Heart right ventricle (tissue), 16 donors: ENCODE results near the gene SIGLEC10. TPM values are rescaled to one million over a fixed set of nuclear protein-coding genes. Genes with fewer than 3 reads are reported as not detected.

Source experiments
- ATAC-seq, 8 donors: fragments of 200-7000 bp; cut with Tn5 transposase; one replicate each; pipeline ENCODE4 v1.9.1; 2020; ENCODE audit warnings: mild to moderate bottlenecking in 8 of 8, moderate library complexity in 8 of 8, moderate number of reproducible peaks in 1 of 8
- DNase-seq, 2 donors: peaks; one replicate each; pipeline ENCODE4 v3.0.0-alpha.2; 2020
- H3K27ac ChIP-seq, 10 donors: fragments of 200-600 bp; sonication (generic) in 2 of 10; one replicate each; pipeline versions ENCODE4 v1.5.0 to v1.8.0; 2020 to 2022; ENCODE audit warnings: mild to moderate bottlenecking in 3 of 10
- H3K27me3 ChIP-seq, 7 donors: fragments of 200-600 bp; one replicate each; pipeline ENCODE4 v1.8.0; 2021 to 2022; ENCODE audit warnings: mild to moderate bottlenecking in 2 of 7
- H3K36me3 ChIP-seq, 9 donors: fragments of 200-600 bp; sonication (generic) in 1 of 9; one replicate each; pipeline versions ENCODE4 v1.5.0 to v1.8.0; 2020 to 2022; ENCODE audit warnings: mild to moderate bottlenecking in 2 of 9
- H3K4me1 ChIP-seq, 9 donors: fragments of 200-600 bp; sonication (generic) in 1 of 9; one replicate each; pipeline versions ENCODE4 v1.5.0 to v1.8.0; 2020 to 2022; ENCODE audit warnings: mild to moderate bottlenecking in 4 of 9
- H3K4me3 ChIP-seq, 10 donors: fragments of 200-600 bp; sonication (generic) in 2 of 10; one replicate each; pipeline versions ENCODE4 v1.5.0 to v1.8.0; 2020 to 2022; ENCODE audit warnings: mild to moderate bottlenecking in 7 of 10, moderate library complexity in 2 of 10
- H3K9me3 ChIP-seq, 11 donors: fragments of 200-600 bp in 10 of 11; sonication (generic) in 2 of 11; one replicate each; pipeline versions ENCODE4 v1.5.0 to v1.8.0; 2013 to 2022; ENCODE audit warnings: mild to moderate bottlenecking in 2 of 11, control low read depth in 1 of 11, moderate library complexity in 1 of 11
- CTCF ChIP-seq, 9 donors: fragments of 200-600 bp; sonication (generic) in 2 of 9; IDR thresholded peaks; one replicate each; pipeline versions ENCODE4 v1.5.0 to v1.8.0; 2021 to 2022; ENCODE audit warnings: antibody characterized with exemption in 9 of 9, mild to moderate bottlenecking in 5 of 9, moderate library complexity in 1 of 9
- WGBS, 2 donors: extraction: QIAGEN DNeasy Blood & Tissue Kit; methylation state at CpG; one replicate each; pipeline ENCODE4 v1.1.7; 2013; ENCODE audit warnings: inconsistent platforms in 1 of 2; 5-methylcytosine and 5-hydroxymethylcytosine counted together
- intact Hi-C, 10 donors: fragments of 100-400 bp; cut with DNase I; formaldehyde crosslinking; loops; one replicate each; pipeline versions ENCODE4 v1.11.1 to v1.14.2; 2022
- polyA plus RNA-seq, 2 donors: library from polyadenylated mRNA; stranded (reverse); fragments of 200-250 nt; gene quantifications; one replicate each; pipeline ENCODE4 v1.2.3, GENCODE V29; 2013
- total RNA-seq, 10 donors: library from RNA; stranded (reverse); fragmentation: NEBNext Ultra II Directional in 3 of 10; extraction: Animal tissue kit (Norgen Biotek cat#: 25700) in 3 of 10; gene quantifications; one replicate each; pipeline versions ENCODE4 v1.2.1 to v1.2.4, GENCODE V29; 2021 to 2023
- donor health status: Arrhythmogenic right ventricular cardiomyopathy.
- donor health status: ischemic (EF 13 %, LVEDD 7.1; RV severe dilation, severe dysfunction).
- donor health status: healthy with polysubstance abuse.
- donor health status: DM: no; HTN: yes; CAD: no.
- donor health status: DM: no; HTN: no; CAD: no.
- donor health status: ischemic (EF 25% LVEDD 6.9; RV normal size, moderate dysfunction).
- donor health status: ischemic (EF 25% LVEDD 5.7; RV mildly dilated, moderate dysfunction).
- donor health status: healthy.
- donor health status: DM: yes; HTN: yes; CAD: no.
- donor health status: Ischemic cardiomyopathy.
- donor health status: ischemic (EF 35%, LVEDD 5.7; RV mildly dilated, moderate dysfunction).
- donor health status: nonischemic (EF 11% LVEDD 7.7; RV severe dilation, severe dysfunction).
- donor health status: DM: yes; HTN: yes; CAD: no.
- donor health status: PGD.
- donor health status: ischemic (EF 29% LVEDD 5.4; RV normal size, mild dysfunction).
- donor health status: nonischemic (EF 23%, LVEDD 6.1; RV moderate dilation, normal function).

SIGLEC10 gene
- total and polyA plus RNA-seq, 12 donors = 0.17 to 4.2 (median 0.82) TPM

GRCh38 chr19:51377422-51377821, 40.0 kb downstream of the SIGLEC10 start:
- ATAC-seq (no peak), DNase-seq (no peak)
- no peak overlapping the region for H3K27ac ChIP-seq
- intact Hi-C loops = no loop called here
- no peaks in the 10 kb centered on the region for H3K36me3 ChIP-seq
- 76 to 86% methylated on average over 2 of the region's 2 CpGs for WGBS, 2 donors
- H3K9me3 ChIP-seq = peaks cover 0 to 8% (median 0%) of the 10 kb centered on the region in 11 donors
- H3K4me3 ChIP-seq = no peak overlapping the region
- no peak for TF ChIP-seq CTCF (IDR thresholded peaks at IDR 0.05)
- H3K27me3 ChIP-seq = no peaks in the 10 kb centered on the region
- H3K4me1 ChIP-seq = peaks cover 0 to 17% (median 0%) of the 10 kb centered on the region in 9 donors

- H3K36me3 ChIP-seq = no peaks in the 10 kb centered on the region
- H3K4me3 ChIP-seq = no peak overlapping the region
- H3K27me3 ChIP-seq = no peaks in the 10 kb centered on the region
- WGBS, 2 donors = 70 to 75% methylated on average over 11 of the region's 11 CpGs
- H3K9me3 ChIP-seq = no peaks in the 10 kb centered on the region
- H3K27ac ChIP-seq = no peak overlapping the region
- ATAC-seq (no peak), DNase-seq (no peak)
- no peak for TF ChIP-seq CTCF (IDR thresholded peaks at IDR 0.05)
- H3K4me1 ChIP-seq = peaks cover 0 to 25% (median 0%) of the 10 kb centered on the region in 9 donors
- intact Hi-C loops = no loop called here
Measured at GRCh38 chr19:51375504-51376221, 41.8 kb downstream of the SIGLEC10 start.

- WGBS, 2 donors = 47 to 53% methylated on average over 9 of the region's 9 CpGs
- no peak for DNase-seq
- Histone ChIP-seq H3K4me1 (peaks cover 0 to 35% (median 4%) of the 10 kb centered on the region in 9 donors), H3K27ac (peak within 1 kb of the TSS in 1 of 10 donors; percentile 87), H3K4me3 (peak within 1 kb of the TSS in 1 of 10 donors; percentile 46), H3K27me3 (no peaks in the 10 kb centered on the region), H3K36me3 (no peaks in the 10 kb centered on the region), H3K9me3 (no peaks in the 10 kb centered on the region)
- TF ChIP-seq CTCF (IDR thresholded peaks at IDR 0.05) = no peak
- no peak for ATAC-seq
- intact Hi-C loops = no loop called here
Measured at GRCh38 chr19:51372649-51373504, 44.6 kb downstream of the SIGLEC10 start, which contains the start of gene NKG7. Gene NKG7, minus strand, starts transcription at chr19:51372654. Its CDS starts 119 bp downstream, at chr19:51372535.

- DNase-seq (no peak), ATAC-seq (no peak)
- WGBS, 2 donors = 83 to 89% methylated on average over 18 of the region's 18 CpGs
- peaks cover 0 to 36% (median 5%) of the 10 kb centered on the region in 9 donors for H3K4me1 ChIP-seq
- H3K36me3 ChIP-seq = no peaks in the 10 kb centered on the region
- intact Hi-C loops = no loop called here
- TF ChIP-seq CTCF (IDR thresholded peaks at IDR 0.05) = no peak
- peak overlapping the region in 1 of 10 donors; percentile 87 for H3K27ac ChIP-seq
- no peaks in the 10 kb centered on the region for H3K9me3 ChIP-seq
- peak overlapping the region in 1 of 10 donors; percentile 46 for H3K4me3 ChIP-seq
- no peaks in the 10 kb centered on the region for H3K27me3 ChIP-seq
Measured at GRCh38 chr19:51372021-51372648, 45.3 kb downstream of the SIGLEC10 start.
